K562 (cell line): ENCODE measurements around the gene METTL2B. TPM values are rescaled to one million over a fixed set of nuclear protein-coding genes. Genes with fewer than 3 reads are reported as not detected.

Experiments
- ATAC-seq: fragments of 200-7000 bp; cut with Tn5 transposase; 3 replicates; pipeline ENCODE4 v1.9.1; 2020; ENCODE audit warnings: moderate library complexity
- BruUV-seq: library from RNA; stranded (reverse); fragments of 400-500 nt; replicated peaks from 2 replicates; lab custom pipeline; 2021; lab: Mats Ljungman, UMichigan
- CTCF ChIA-PET: fragments of 300-600 bp; formaldehyde crosslinking; extraction: SDS; loops from one replicate; lab custom pipeline; 2021; ENCODE audit warnings: low intra/inter-chr PET ratio; lab: Yijun Ruan, JAX
- POLR2A ChIA-PET: fragments of 300-600, 350-650 bp; sonication (Branson Sonifier 250); formaldehyde crosslinking; extraction: SDS; loops from one replicate; lab custom pipeline; 2021; ENCODE audit warnings: antibody characterized with exemption, inconsistent platforms; lab: Yijun Ruan, JAX
- DNase-seq, 4 experiments: peaks; one replicate each; pipeline versions ENCODE4 v3.0.0 to v3.0.0-alpha.2; 2011 to 2018; ENCODE audit warnings: low spot score in 3 of 4, mixed read lengths in 3 of 4; ENCODE audit errors: extremely low read depth in 1 of 4
- FAIRE-seq: peaks from 2 replicates; lab custom pipeline; 2011; peaks lifted over from hg19 to GRCh38; lab: Jason Lieb, UNC
- H2AFZ ChIP-seq: 2 replicates; pipeline ENCODE4 v1.6.0; 2011; ENCODE audit warnings: low read depth, low read length, control low read depth, inconsistent platforms
- H3K27ac ChIP-seq: fragments of 200-600 bp; 3 replicates; pipeline ENCODE4 v1.8.0; 2011; ENCODE audit warnings: low read depth, mild to moderate bottlenecking, control low read depth, inconsistent platforms, low read length, moderate library complexity, mixed read lengths; ENCODE audit errors: extremely low read depth
- H3K27me3 ChIP-seq, 2 experiments: fragments of 300-600 bp in 1 of 2; 2 replicates in 1 of 2; 3 replicates in 1 of 2; pipeline versions ENCODE4 v1.6.0 to v1.8.0; 2011; ENCODE audit warnings: inconsistent platforms in 2 of 2, low read length in 2 of 2, mild to moderate bottlenecking in 1 of 2, mixed read lengths in 1 of 2, moderate library complexity in 1 of 2; ENCODE audit not compliant: control insufficient read depth in 2 of 2, insufficient read depth in 2 of 2
- H3K36me3 ChIP-seq: fragments of 300-600 bp; 3 replicates; pipeline ENCODE4 v1.8.0; 2011; ENCODE audit warnings: mild to moderate bottlenecking, low read length, inconsistent platforms; ENCODE audit not compliant: control insufficient read depth, insufficient read depth
- H3K4me1 ChIP-seq, 2 experiments: fragments of 200-600 bp in 1 of 2; replicated peaks in 1 of 2; 2 replicates in 1 of 2; 3 replicates in 1 of 2; pipeline versions ENCODE4 v1.5.1 to v1.8.0; 2011; ENCODE audit warnings: inconsistent platforms in 2 of 2, low read length in 2 of 2, mild to moderate bottlenecking in 1 of 2, mixed read lengths in 1 of 2, moderate library complexity in 1 of 2; ENCODE audit not compliant: control insufficient read depth in 2 of 2, insufficient read depth in 2 of 2
- H3K4me2 ChIP-seq: 2 replicates; pipeline ENCODE4 v1.6.1; 2011; ENCODE audit warnings: low read length, control low read depth, inconsistent platforms, mixed read lengths; ENCODE audit not compliant: insufficient read depth
- H3K4me3 ChIP-seq: fragments of 200-600 bp; sonication (generic), shearing (Covaris generic); 2 replicates; pipeline ENCODE4 v1.5.1; 2016; ENCODE audit warnings: control low read depth, inconsistent platforms
- H3K79me2 ChIP-seq: fragments of 200-600 bp; 3 replicates; pipeline ENCODE4 v1.8.0; 2011; ENCODE audit warnings: low read length, inconsistent platforms; ENCODE audit not compliant: control insufficient read depth, insufficient read depth
- H3K9ac ChIP-seq, 2 experiments: 2 replicates each; pipeline versions ENCODE4 v1.6.0 to v1.6.1; 2011; ENCODE audit warnings: low read depth in 2 of 2, low read length in 2 of 2, control low read depth in 1 of 2, inconsistent platforms in 1 of 2, mild to moderate bottlenecking in 1 of 2, mixed read lengths in 1 of 2; ENCODE audit not compliant: insufficient read depth in 1 of 2
- H3K9me1 ChIP-seq: one replicate; pipeline ENCODE4 v1.6.0; 2011; ENCODE audit warnings: inconsistent platforms, mild to moderate bottlenecking, low read length, moderate library complexity; ENCODE audit not compliant: control insufficient read depth, insufficient read depth
- H3K9me3 ChIP-seq: replicated peaks from 2 replicates; pipeline ENCODE4 v1.5.1; 2011; ENCODE audit warnings: low read depth, low read length, inconsistent platforms; ENCODE audit not compliant: control insufficient read depth, insufficient read depth
- H4K20me1 ChIP-seq: replicated peaks from 2 replicates; pipeline ENCODE4 v1.6.1; 2011; ENCODE audit warnings: low read length, inconsistent platforms, mixed read lengths; ENCODE audit not compliant: control insufficient read depth, insufficient read depth
- ARID2 ChIP-seq: fragments of 450-650 bp; IDR thresholded peaks from 2 replicates; pipeline ENCODE4 v1.6.1; 2017; ENCODE audit warnings: antibody characterized with exemption, mild to moderate bottlenecking
- ARNT ChIP-seq, 2 experiments: fragments of 450-650 bp; IDR thresholded peaks; 2 replicates each; pipeline ENCODE4 v1.6.1; 2016; ENCODE audit warnings: mild to moderate bottlenecking in 1 of 2
- BRD9 ChIP-seq: fragments of 450-650 bp; IDR thresholded peaks from 2 replicates; pipeline ENCODE4 v1.6.1; 2018; ENCODE audit warnings: low read depth; ENCODE audit not compliant: partially characterized antibody
- CTCF ChIP-seq, 3 experiments: IDR thresholded peaks in 2 of 3; conservative IDR thresholded peaks in 1 of 3; 2 replicates each; pipeline ENCODE4 v1.5.1; 2011 to 2012; ENCODE audit warnings: low read length in 3 of 3, mild to moderate bottlenecking in 3 of 3, control low read depth in 2 of 3, improper control_type of control experiment in 1 of 3, inconsistent platforms in 1 of 3, low read depth in 1 of 3, mixed read lengths in 1 of 3, moderate library complexity in 1 of 3; ENCODE audit not compliant: insufficient read depth in 2 of 3
- DEAF1 ChIP-seq: fragments of 450-650 bp; formaldehyde crosslinking; IDR thresholded peaks from 2 replicates; pipeline ENCODE4 v1.4.0; 2020; ENCODE audit warnings: mild to moderate bottlenecking, moderate library complexity
- ETV5 ChIP-seq: sonication (generic); formaldehyde crosslinking; IDR thresholded peaks from 2 replicates; pipeline ENCODE4 v1.4.0; 2020; ENCODE audit warnings: low read depth, mild to moderate bottlenecking, missing genetic modification reagents
- FUS ChIP-seq: fragments of 200-400 bp; formaldehyde crosslinking; optimal IDR thresholded peaks from 2 replicates; pipeline ENCODE3; 2017; ENCODE audit warnings: low read depth, low read length
- JUND ChIP-seq, 2 experiments: IDR thresholded peaks; 2 replicates in 1 of 2; 3 replicates in 1 of 2; pipeline ENCODE4 v1.6.1; 2011; ENCODE audit warnings: borderline replicate concordance in 2 of 2, low read depth in 2 of 2, low read length in 2 of 2, improper control_type of control experiment in 1 of 2, missing biosample characterization in 1 of 2, missing genetic modification characterization in 1 of 2, missing genetic modification reagents in 1 of 2
- KLF1 ChIP-seq: fragments of 450-650 bp; IDR thresholded peaks from 2 replicates; pipeline ENCODE4 v1.6.1; 2016; ENCODE audit warnings: missing genetic modification characterization, missing compliant biosample characterization
- NFE2L1 ChIP-seq: fragments of 450-650 bp; IDR thresholded peaks from 2 replicates; pipeline ENCODE4 v1.6.1; 2016; ENCODE audit warnings: missing genetic modification characterization, low read depth, mild to moderate bottlenecking, missing compliant biosample characterization, moderate library complexity, borderline replicate concordance
- RFX1 ChIP-seq: fragments of 450-650 bp; IDR thresholded peaks from 2 replicates; pipeline ENCODE4 v1.6.1; 2016; ENCODE audit warnings: mild to moderate bottlenecking, moderate library complexity
- SMC3 ChIP-seq: conservative IDR thresholded peaks from 2 replicates; pipeline ENCODE4 v1.6.1; 2011; ENCODE audit warnings: low read depth, low read length, improper control_type of control experiment; ENCODE audit not compliant: insufficient read depth
- SP1 ChIP-seq: sonication (generic); formaldehyde crosslinking; IDR thresholded peaks from 2 replicates; pipeline ENCODE4 v1.8.1; 2022; ENCODE audit warnings: mild to moderate bottlenecking, missing genetic modification reagents
- SRF ChIP-seq, 2 experiments: fragments of 250-450, 450-650 bp in 1 of 2; sonication (Bioruptor Pico) in 1 of 2; sonication (generic) in 1 of 2; formaldehyde crosslinking; IDR thresholded peaks; 2 replicates each; pipeline versions ENCODE4 v1.5.0 to v1.5.1; 2020 to 2022; ENCODE audit warnings: mild to moderate bottlenecking in 1 of 2, missing genetic modification reagents in 1 of 2
- TEAD4 ChIP-seq, 2 experiments: sonication (generic) in 1 of 2; formaldehyde crosslinking in 1 of 2; IDR thresholded peaks; 2 replicates each; pipeline versions ENCODE4 v1.6.1 to v1.8.0; 2012 to 2022; ENCODE audit warnings: borderline replicate concordance in 1 of 2, inconsistent platforms in 1 of 2, low read length in 1 of 2, mild to moderate bottlenecking in 1 of 2, missing genetic modification reagents in 1 of 2
- ZNF311 ChIP-seq: fragments of 250-450 bp; sonication (Bioruptor Pico); IDR thresholded peaks from 2 replicates; pipeline ENCODE4 v1.4.0; 2020; ENCODE audit warnings: mild to moderate bottlenecking, moderate library complexity
- ZNF408 ChIP-seq: fragments of 250-450 bp; sonication (Bioruptor Pico); IDR thresholded peaks from 2 replicates; pipeline ENCODE4 v1.4.0; 2020; ENCODE audit warnings: low read depth, mild to moderate bottlenecking, moderate library complexity
- WGBS: fragments of 100-300 bp; shearing (Covaris generic); methylation state at CpG from one replicate; pipeline ENCODE4 v1.1.6; 2016; ENCODE audit warnings: low coverage, mixed read lengths; ENCODE audit not compliant: insufficient coverage; ENCODE audit errors: missing lambda C conversion rate; 5-methylcytosine and 5-hydroxymethylcytosine counted together
- in situ Hi-C: fragments of 300-500 bp; cut with MboI; formaldehyde crosslinking; loops from 4 replicates; pipeline ENCODE4 v1.15.0; 2018; ENCODE audit warnings: inconsistent platforms, mixed read lengths
- intact Hi-C: fragments of 100-400 bp; cut with micrococcal nuclease; formaldehyde crosslinking; loops from 2 replicates; pipeline ENCODE4 v1.14.2; 2022
- polyA plus RNA-seq, 8 experiments: library from polyadenylated mRNA; depleted of rRNA in 4 of 8; stranded (reverse) in 5 of 8; unstranded in 3 of 8; fragments of >200 nt; fragmentation: Nextera tagmentation in 2 of 8; fragmentation: Illumina TruSeq in 1 of 8; extraction: Ambion mirVana in 2 of 8; extraction: Trizol in 1 of 8; gene quantifications; 2 replicates each; pipeline versions ENCODE4 v1.2.1 to v1.2.3, GENCODE V29; 2011 to 2014; ENCODE audit warnings: inconsistent platforms in 1 of 8, missing spikeins in 1 of 8
- total RNA-seq, 7 experiments: library from RNA; depleted of rRNA in 6 of 7; stranded (reverse); fragments of >200 nt in 6 of 7; fragmentation: Illumina TruSeq in 2 of 7; extraction: Trizol in 2 of 7; gene quantifications; 2 replicates each; pipeline versions ENCODE4 v1.2.1 to v1.2.3, GENCODE V29; 2011 to 2021; ENCODE audit warnings: low replicate concordance in 1 of 7

The METTL2B gene
- total and polyA plus RNA-seq, 9 of the 15 experiments (the other 6 are each of a cell fraction or from before 2014, with no cell fraction given) = 35.9 to 95.7 (median 79.2) TPM

DNA sequence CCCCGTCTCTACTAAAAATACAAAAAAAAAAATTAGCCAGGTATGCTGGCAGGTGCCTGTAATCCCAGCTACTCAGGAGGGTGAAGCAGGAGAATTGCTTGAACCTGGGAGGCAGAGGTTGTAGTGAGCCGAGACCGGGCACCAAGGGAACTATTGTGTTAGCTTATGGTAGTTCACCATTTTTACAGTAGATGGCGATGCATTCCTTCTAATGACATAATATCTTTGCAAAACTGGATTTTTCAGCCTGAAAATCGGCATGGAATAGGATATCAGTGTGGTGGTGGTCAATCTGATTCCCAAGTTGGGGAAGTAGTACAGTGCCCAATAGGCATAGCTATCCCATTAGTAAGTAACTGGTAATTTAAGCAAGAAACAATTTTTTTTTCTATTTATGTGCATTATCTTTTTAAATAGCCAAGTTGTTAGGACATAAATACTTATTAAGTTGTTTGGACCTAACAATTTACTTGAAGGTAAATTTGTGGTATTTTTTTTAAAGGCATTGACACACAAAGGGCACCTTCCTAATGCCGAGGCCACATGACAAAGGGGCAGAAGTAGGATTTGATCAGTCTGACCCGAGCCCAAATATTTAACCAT lies 49.2 kb upstream of the METTL2B start:
- no TSS peak for BruUV-seq
- Histone ChIP-seq H3K9me3 (no peaks in the 10 kb centered on the region), H3K4me1 (peaks cover 8 to 9% of the 10 kb centered on the region in 2 experiments; a peak in 4 of 5 replicates), H3K9ac (no peak overlapping the region), H3K27ac (no peak overlapping the region), H3K36me3 (no peaks in the 10 kb centered on the region), H3K4me2 (no peak overlapping the region), H3K79me2 (no peaks in the 10 kb centered on the region), H3K27me3 (peaks cover 5 to 13% of the 10 kb centered on the region in 2 experiments; a peak in 3 of 5 replicates), H3K4me3 (no peak overlapping the region), H4K20me1 (no peaks in the 10 kb centered on the region), H2AFZ (no peak overlapping the region), H3K9me1 (no peaks in the 10 kb centered on the region)
- intact Hi-C loops = loop anchor here (1.0 to 5.0 kb wide), 6 partner anchors 32 to 783 kb away; partner anchors contain the start of gene METTL2B
- CTCF ChIA-PET = interaction anchor here (0.6 to 9.7 kb wide), 16 partner anchors 18 to 1217 kb away, joined by 3 to 173 read pairs (median 4); partner anchors contain the start of gene IMPDH1
- ATAC-seq (peak; percentile 79), FAIRE-seq (peak; percentile 84), DNase-seq (peak; percentile 55 to 80 (median 60))
- WGBS = 5% methylated on average over 7 of the region's 7 CpGs
- POLR2A ChIA-PET = interaction anchor here (0.6 to 1.8 kb wide), 12 partner anchors 8 to 942 kb away, joined by 3 to 8 read pairs (median 4); partner anchors contain the start of genes HILPDA and METTL2B
- in situ Hi-C loops = loop anchor here (5.0 kb wide), 1 partner anchor 35 kb away; no protein-coding TSS in a partner anchor
- peak; percentile 16 for TF ChIP-seq BRD9
- 0 out of 4 replicates have a peak, but pooled peaks of 1 of the 2 experiments have one; percentile 70 for TF ChIP-seq ARNT (IDR thresholded peaks at IDR 0.05)
- peak; percentile 55; the same call in 1 of the 2 replicates for TF ChIP-seq ETV5 (CRISPR knock-in tag)
- no peak for TF ChIP-seq ZNF408 (CRISPR knock-in tag)
- 0 out of 2 replicates have a peak, but pooled peaks have one; percentile 7 for TF ChIP-seq TEAD4 (IDR thresholded peaks at IDR 0.05; ENCODE audit: low read length)
- TF ChIP-seq TEAD4 (CRISPR knock-in tag; IDR thresholded peaks at IDR 0.05; ENCODE audit: borderline replicate concordance) = no peak
- peak; percentile 17; the same call in 1 of the 2 replicates for TF ChIP-seq RFX1
- TF ChIP-seq ARID2 = peak; percentile 87
- TF ChIP-seq FUS = no peak
- TF ChIP-seq SP1 (CRISPR knock-in tag) = peak; percentile 15; the same call in 1 of the 2 replicates
- TF ChIP-seq SRF (CRISPR knock-in tag; IDR thresholded peaks at IDR 0.05) = peak in 1 of 2 experiments; percentile 30; a peak in 1 of 4 replicates
- TF ChIP-seq DEAF1 (CRISPR knock-in tag) = peak; percentile 96
- peak; percentile 73 for TF ChIP-seq SMC3
- 0 out of 2 replicates have a peak, but pooled peaks have one; percentile 19 for TF ChIP-seq KLF1 (tag)
- TF ChIP-seq ZNF311 (CRISPR knock-in tag) = no peak
- TF ChIP-seq CTCF (IDR thresholded peaks at IDR 0.05 in 2 of 3, conservative IDR thresholded peaks at IDR 0.05 in 1 of 3; ENCODE audit: insufficient read depth in 2 of 3, low read depth in 1 of 3, low read length in 3 of 3) = peak; percentile 74 to 92 (median 87)
- TF ChIP-seq JUND (IDR thresholded peaks at IDR 0.05; ENCODE audit: borderline replicate concordance, low read depth, low read length) = no peak
- 0 out of 3 replicates have a peak, but pooled peaks have one; percentile 16 for TF ChIP-seq JUND (tag; IDR thresholded peaks at IDR 0.05; ENCODE audit: borderline replicate concordance, low read depth, low read length)
- no peak for TF ChIP-seq NFE2L1 (tag)
